Stomach (tissue), 4 donors: Measurements from ENCODE around the gene GLYR1.

Experiments
- CTCF ChIP-seq, 7 experiments: fragments of 450-650 bp in 4 of 7; fragments of 200-600 bp in 3 of 7; sonication (generic) in 3 of 7; IDR thresholded peaks; one replicate each; pipeline ENCODE4 v1.5.1; 2016 to 2019; ENCODE audit warnings: antibody characterized with exemption in 7 of 7, control low read depth in 2 of 7, mild to moderate bottlenecking in 1 of 7
- EP300 ChIP-seq: sonication (generic); formaldehyde crosslinking; IDR thresholded peaks from one replicate; pipeline ENCODE4 v1.6.1; 2017; ENCODE audit warnings: antibody characterized with exemption
- POLR2A ChIP-seq, 4 donors: fragments of 450-650 bp; IDR thresholded peaks; one replicate each; pipeline ENCODE4 v1.6.1; 2016; ENCODE audit warnings: antibody characterized with exemption in 4 of 4, control low read depth in 2 of 4, mild to moderate bottlenecking in 1 of 4, moderate library complexity in 1 of 4
- POLR2AphosphoS5 ChIP-seq, 3 donors: sonication (generic); formaldehyde crosslinking; IDR thresholded peaks; one replicate each; pipeline ENCODE4 v1.6.1; 2016; ENCODE audit warnings: antibody characterized with exemption in 3 of 3

DNA sequence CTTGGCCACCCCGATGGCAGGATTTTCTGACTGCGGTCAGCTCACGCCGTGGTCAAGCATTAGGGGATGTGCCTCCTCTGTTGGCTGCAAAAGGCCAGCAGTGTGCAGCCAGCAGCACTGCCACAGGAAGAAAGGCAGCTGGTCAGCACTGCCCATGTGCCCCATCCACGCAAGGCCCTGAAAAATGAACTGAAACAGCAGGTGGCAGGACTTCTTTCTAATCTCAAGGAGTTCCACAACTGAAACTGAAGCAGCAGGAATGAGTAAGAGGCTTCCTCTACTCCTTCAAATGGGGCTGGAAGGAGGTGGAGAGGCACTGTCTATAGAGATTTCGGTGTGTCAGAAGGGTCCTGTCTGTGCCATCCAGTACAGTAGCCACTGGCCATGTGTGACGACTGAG, 83.3 kb downstream of the GLYR1 start:
- TF ChIP-seq POLR2AphosphoS5 (IDR thresholded peaks at IDR 0.05): no peak
- no peak for TF ChIP-seq POLR2A (IDR thresholded peaks at IDR 0.05)
- TF ChIP-seq CTCF (IDR thresholded peaks at IDR 0.05): no peak
- no peak for TF ChIP-seq EP300
